ENCODE data around the gene KCNJ6.

DNA sequence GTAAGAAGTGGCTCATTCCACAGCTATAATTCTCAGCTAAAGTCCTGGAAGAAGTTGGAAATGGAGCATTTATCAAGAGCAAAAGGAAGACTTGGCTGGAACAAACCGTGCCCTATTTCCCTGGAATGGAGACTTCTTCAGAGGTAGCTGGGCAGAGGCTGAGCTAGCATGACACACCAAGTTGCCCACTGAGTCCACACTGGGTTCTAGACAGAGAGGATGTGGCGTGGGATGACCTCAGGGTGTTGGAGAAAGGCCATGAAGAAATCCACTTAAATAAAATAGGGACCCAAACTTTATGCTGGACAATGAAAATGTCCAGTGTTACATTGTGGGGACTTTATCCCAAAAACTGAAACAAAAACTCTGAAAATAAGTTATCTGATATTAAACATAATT is 116.2 kb downstream of the KCNJ6 start:
- TF ChIP-seq POLR2A (IDR thresholded peaks at IDR 0.05): no peak
- TF ChIP-seq, protein P1, sequence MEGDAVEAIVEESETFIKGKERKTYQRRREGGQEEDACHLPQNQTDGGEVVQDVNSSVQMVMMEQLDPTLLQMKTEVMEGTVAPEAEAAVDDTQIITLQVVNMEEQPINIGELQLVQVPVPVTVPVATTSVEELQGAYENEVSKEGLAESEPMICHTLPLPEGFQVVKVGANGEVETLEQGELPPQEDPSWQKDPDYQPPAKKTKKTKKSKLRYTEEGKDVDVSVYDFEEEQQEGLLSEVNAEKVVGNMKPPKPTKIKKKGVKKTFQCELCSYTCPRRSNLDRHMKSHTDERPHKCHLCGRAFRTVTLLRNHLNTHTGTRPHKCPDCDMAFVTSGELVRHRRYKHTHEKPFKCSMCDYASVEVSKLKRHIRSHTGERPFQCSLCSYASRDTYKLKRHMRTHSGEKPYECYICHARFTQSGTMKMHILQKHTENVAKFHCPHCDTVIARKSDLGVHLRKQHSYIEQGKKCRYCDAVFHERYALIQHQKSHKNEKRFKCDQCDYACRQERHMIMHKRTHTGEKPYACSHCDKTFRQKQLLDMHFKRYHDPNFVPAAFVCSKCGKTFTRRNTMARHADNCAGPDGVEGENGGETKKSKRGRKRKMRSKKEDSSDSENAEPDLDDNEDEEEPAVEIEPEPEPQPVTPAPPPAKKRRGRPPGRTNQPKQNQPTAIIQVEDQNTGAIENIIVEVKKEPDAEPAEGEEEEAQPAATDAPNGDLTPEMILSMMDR (IDR thresholded peaks at IDR 0.05): no peak

Measured in testis (tissue), 2 donors.